Measurements from ENCODE around the gene RTKN. TPM values are rescaled to one million over a fixed set of nuclear protein-coding genes. Genes with fewer than 3 reads are reported as not detected.

The RTKN gene
- total and polyA plus RNA-seq, 2 of the 13 experiments (the other 11 are each of a cell fraction or from before 2014, with no cell fraction given), result 159 to 166 TPM

DNA sequence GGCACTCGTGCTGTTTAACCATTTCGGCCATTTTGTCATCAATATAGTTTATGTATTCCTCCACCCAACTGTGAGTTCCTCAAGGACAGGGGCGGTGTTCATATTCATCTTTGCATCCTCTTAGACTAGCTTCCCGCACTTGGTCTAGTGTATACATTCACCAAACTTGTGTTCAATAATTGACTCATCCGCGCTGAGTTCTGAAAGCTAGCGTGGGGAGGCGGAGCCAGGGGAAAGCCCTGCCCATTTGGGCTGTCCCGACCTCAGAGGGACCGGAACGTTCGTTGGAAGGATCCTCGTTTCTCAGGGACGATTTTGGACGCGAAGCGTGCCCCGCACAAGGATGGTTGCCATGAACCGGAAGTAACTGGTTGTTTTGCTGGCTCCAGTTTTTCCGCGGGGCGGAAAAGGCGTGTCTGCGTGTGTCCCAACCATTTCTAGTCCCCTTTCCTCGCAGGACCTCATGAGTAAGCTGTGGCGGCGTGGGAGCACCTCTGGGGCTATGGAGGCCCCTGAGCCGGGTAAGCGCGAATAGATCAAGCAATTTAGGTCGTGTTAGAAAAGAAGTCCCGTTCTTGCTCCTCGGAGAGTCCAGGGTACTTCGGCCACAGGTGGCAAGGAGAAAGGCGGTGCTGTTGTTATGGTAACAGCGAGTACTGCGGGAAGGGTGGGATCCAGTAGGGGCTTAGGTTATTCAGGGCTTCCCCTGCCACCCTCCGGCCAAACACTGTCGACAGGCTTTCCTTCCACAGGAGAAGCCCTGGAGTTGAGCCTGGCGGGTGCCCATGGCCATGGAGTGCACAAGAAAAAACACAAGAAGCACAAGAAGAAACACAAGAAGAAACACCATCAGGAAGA, 13.1 kb upstream of the RTKN start, which contains the start of gene INO80B (continued):
- TF ChIP-seq ZNF652 (CRISPR knock-in tag; IDR thresholded peaks at IDR 0.05; ENCODE audit: borderline replicate concordance, low read depth) (peak; percentile 79), ZFP36L1 (CRISPR knock-in tag; IDR thresholded peaks at IDR 0.05) (peak; percentile 49; the same call in 1 of the 2 replicates), NFKB2 (CRISPR knock-in tag; IDR thresholded peaks at IDR 0.05; ENCODE audit: borderline replicate concordance) (peak; percentile 70; the same call in 1 of the 2 replicates), RORA (CRISPR knock-in tag; IDR thresholded peaks at IDR 0.05) (no peak), HES4 (CRISPR knock-in tag; IDR thresholded peaks at IDR 0.05; ENCODE audit: borderline replicate concordance) (peak; percentile 67; the same call in 1 of the 2 replicates), ZSCAN31 (CRISPR knock-in tag; IDR thresholded peaks at IDR 0.05; ENCODE audit: low read depth) (peak; percentile 95), SOX6 (IDR thresholded peaks at IDR 0.05) (no peak), SOX6 (CRISPR knock-in tag; IDR thresholded peaks at IDR 0.05) (peak; percentile 90), ZNF343 (CRISPR knock-in tag; IDR thresholded peaks at IDR 0.05) (peak; percentile 75; the same call in 1 of the 2 replicates), HOXA7 (CRISPR knock-in tag; IDR thresholded peaks at IDR 0.05) (no peak), ZNF441 (CRISPR knock-in tag; IDR thresholded peaks at IDR 0.05; ENCODE audit: borderline replicate concordance) (no peak; the same call in 1 of the 2 replicates), ELF3 (CRISPR knock-in tag; IDR thresholded peaks at IDR 0.05) (peak; percentile 95), SIX1 (CRISPR knock-in tag; IDR thresholded peaks at IDR 0.05; ENCODE audit: borderline replicate concordance) (peak; percentile 76; the same call in 1 of the 2 replicates), MAZ (IDR thresholded peaks at IDR 0.05; ENCODE audit: borderline replicate concordance, low read depth, low read length) (peak; percentile 70; the same call in 1 of the 2 replicates), MAZ (CRISPR knock-in tag; IDR thresholded peaks at IDR 0.05; ENCODE audit: low read depth) (peak; percentile 96), SOX5 (CRISPR knock-in tag; IDR thresholded peaks at IDR 0.05; ENCODE audit: borderline replicate concordance) (peak; percentile 79), MAF1 (CRISPR knock-in tag; IDR thresholded peaks at IDR 0.05; ENCODE audit: borderline replicate concordance) (peak; percentile 33; the same call in 1 of the 2 replicates), ZNF768 (CRISPR knock-in tag; IDR thresholded peaks at IDR 0.05) (peak; percentile 79), ZSCAN22 (CRISPR knock-in tag; IDR thresholded peaks at IDR 0.05) (no peak), HNF4G (IDR thresholded peaks at IDR 0.05; ENCODE audit: borderline replicate concordance, low read depth, low read length) (peak; percentile 36; the same call in 1 of the 2 replicates), HNF4G (CRISPR knock-in tag; IDR thresholded peaks at IDR 0.05; ENCODE audit: borderline replicate concordance, low read depth) (peak; percentile 86; the same call in 1 of the 2 replicates), ZNF256 (CRISPR knock-in tag; conservative IDR thresholded peaks at IDR 0.05) (no peak), NFYB (CRISPR knock-in tag; IDR thresholded peaks at IDR 0.05) (peak; percentile 67), FOXO1 (CRISPR knock-in tag; IDR thresholded peaks at IDR 0.05) (peak; percentile 91), ZBTB8A (CRISPR knock-in tag; IDR thresholded peaks at IDR 0.05; ENCODE audit: borderline replicate concordance, low read depth) (no peak), ZMYM4 (CRISPR knock-in tag; IDR thresholded peaks at IDR 0.05) (peak; percentile 89), ZNF775 (CRISPR knock-in tag; IDR thresholded peaks at IDR 0.05; ENCODE audit: borderline replicate concordance) (no peak; the same call in 1 of the 2 replicates)
- TF ChIP-seq, protein P1, sequence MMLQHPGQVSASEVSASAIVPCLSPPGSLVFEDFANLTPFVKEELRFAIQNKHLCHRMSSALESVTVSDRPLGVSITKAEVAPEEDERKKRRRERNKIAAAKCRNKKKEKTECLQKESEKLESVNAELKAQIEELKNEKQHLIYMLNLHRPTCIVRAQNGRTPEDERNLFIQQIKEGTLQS (CRISPR knock-in tag; IDR thresholded peaks at IDR 0.05), result peak; percentile 65
- TF ChIP-seq, protein P2, sequence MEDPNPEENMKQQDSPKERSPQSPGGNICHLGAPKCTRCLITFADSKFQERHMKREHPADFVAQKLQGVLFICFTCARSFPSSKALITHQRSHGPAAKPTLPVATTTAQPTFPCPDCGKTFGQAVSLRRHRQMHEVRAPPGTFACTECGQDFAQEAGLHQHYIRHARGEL (CRISPR knock-in tag; IDR thresholded peaks at IDR 0.05), result no peak
- TF ChIP-seq, protein P3, sequence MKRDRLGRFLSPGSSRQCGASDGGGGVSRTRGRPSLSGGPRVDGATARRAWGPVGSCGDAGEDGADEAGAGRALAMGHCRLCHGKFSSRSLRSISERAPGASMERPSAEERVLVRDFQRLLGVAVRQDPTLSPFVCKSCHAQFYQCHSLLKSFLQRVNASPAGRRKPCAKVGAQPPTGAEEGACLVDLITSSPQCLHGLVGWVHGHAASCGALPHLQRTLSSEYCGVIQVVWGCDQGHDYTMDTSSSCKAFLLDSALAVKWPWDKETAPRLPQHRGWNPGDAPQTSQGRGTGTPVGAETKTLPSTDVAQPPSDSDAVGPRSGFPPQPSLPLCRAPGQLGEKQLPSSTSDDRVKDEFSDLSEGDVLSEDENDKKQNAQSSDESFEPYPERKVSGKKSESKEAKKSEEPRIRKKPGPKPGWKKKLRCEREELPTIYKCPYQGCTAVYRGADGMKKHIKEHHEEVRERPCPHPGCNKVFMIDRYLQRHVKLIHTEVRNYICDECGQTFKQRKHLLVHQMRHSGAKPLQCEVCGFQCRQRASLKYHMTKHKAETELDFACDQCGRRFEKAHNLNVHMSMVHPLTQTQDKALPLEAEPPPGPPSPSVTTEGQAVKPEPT (CRISPR knock-in tag; IDR thresholded peaks at IDR 0.05; ENCODE audit: low read depth), result peak; percentile 62; the same call in 1 of the 2 replicates
